CD14-positive monocyte (primary cell): ENCODE results near the gene TBCD. TPM values are rescaled to one million over a fixed set of nuclear protein-coding genes. Genes with fewer than 3 reads are reported as not detected.

ENCODE experiments used
- DNase-seq, 3 donors: peaks; one replicate each; pipeline ENCODE4 v3.0.0-alpha.2; 2011 to 2022
- H2AFZ ChIP-seq: 2 replicates; pipeline ENCODE4 v1.6.0; 2012; ENCODE audit warnings: mild to moderate bottlenecking, low read depth, low read length, inconsistent platforms; ENCODE audit not compliant: insufficient read depth, poor library complexity, severe bottlenecking
- H3K27ac ChIP-seq, 2 donors: 1 replicate in 1 of 2; 2 replicates in 1 of 2; pipeline ENCODE4 v1.5.1; 2012 to 2013; ENCODE audit warnings: low read length in 2 of 2, control low read depth in 1 of 2, inconsistent platforms in 1 of 2, low read depth in 1 of 2, mild to moderate bottlenecking in 1 of 2
- H3K27me3 ChIP-seq, 2 donors: one replicate each; pipeline versions ENCODE4 v1.6.0 to v1.6.1; 2011 to 2013; ENCODE audit warnings: low read length in 2 of 2; ENCODE audit not compliant: control insufficient read depth in 2 of 2, insufficient read depth in 2 of 2
- H3K36me3 ChIP-seq, 2 donors: replicated peaks in 1 of 2; 1 replicate in 1 of 2; 2 replicates in 1 of 2; pipeline versions ENCODE4 v1.5.1 to v1.6.1; 2012 to 2013; ENCODE audit warnings: low read length in 2 of 2, control low read depth in 1 of 2, inconsistent platforms in 1 of 2, mild to moderate bottlenecking in 1 of 2; ENCODE audit not compliant: insufficient read depth in 2 of 2, control insufficient read depth in 1 of 2
- H3K4me1 ChIP-seq, 2 donors: 1 replicate in 1 of 2; 2 replicates in 1 of 2; pipeline versions ENCODE4 v1.5.1 to v1.6.1; 2012 to 2013; ENCODE audit warnings: low read length in 2 of 2, control low read depth in 1 of 2, inconsistent platforms in 1 of 2, mild to moderate bottlenecking in 1 of 2, moderate library complexity in 1 of 2; ENCODE audit not compliant: insufficient read depth in 2 of 2, control insufficient read depth in 1 of 2
- H3K4me2 ChIP-seq: replicated peaks from 2 replicates; pipeline ENCODE3; 2012; ENCODE audit warnings: low read length, moderate library complexity, mild to moderate bottlenecking; ENCODE audit not compliant: poor library complexity, severe bottlenecking; ENCODE audit errors: extremely low read depth
- H3K4me3 ChIP-seq, 3 experiments: fragments of 200-600 bp in 1 of 3; sonication (generic) in 1 of 3; replicated peaks in 1 of 3; 1 replicate in 2 of 3; 2 replicates in 1 of 3; pipeline ENCODE4 v1.5.1; 2011 to 2013; ENCODE audit warnings: low read length in 3 of 3, mild to moderate bottlenecking in 3 of 3, control low read depth in 2 of 3, low read depth in 2 of 3, inconsistent platforms in 1 of 3, moderate library complexity in 1 of 3
- H3K79me2 ChIP-seq: 2 replicates; pipeline ENCODE4 v1.6.0; 2012; ENCODE audit warnings: mild to moderate bottlenecking, control low read depth, inconsistent platforms, low read length, moderate library complexity; ENCODE audit not compliant: insufficient read depth
- H3K9ac ChIP-seq: 2 replicates; pipeline ENCODE4 v1.6.0; 2017; ENCODE audit warnings: low read length, mild to moderate bottlenecking; ENCODE audit not compliant: insufficient read depth, poor library complexity, severe bottlenecking
- H3K9me3 ChIP-seq, 2 donors: replicated peaks in 1 of 2; 1 replicate in 1 of 2; 2 replicates in 1 of 2; pipeline versions ENCODE4 v1.5.1 to v1.6.1; 2012 to 2013; ENCODE audit warnings: low read length in 2 of 2, control low read depth in 1 of 2; ENCODE audit not compliant: control insufficient read depth in 1 of 2, insufficient read depth in 1 of 2
- H4K20me1 ChIP-seq: 2 replicates; pipeline ENCODE4 v1.6.0; 2012; ENCODE audit warnings: mild to moderate bottlenecking, low read length, control low read depth, moderate library complexity; ENCODE audit not compliant: insufficient read depth
- H3K27ac Mint-ChIP-seq, 7 donors: one replicate each; pipeline ENCODE4 v1.8.0; 2020; ENCODE audit warnings: mild to moderate bottlenecking in 7 of 7, mixed read lengths in 7 of 7, moderate library complexity in 6 of 7, inconsistent platforms in 2 of 7
- H3K27me3 Mint-ChIP-seq, 3 donors: one replicate each; pipeline ENCODE4 v1.8.0; 2021 to 2022; ENCODE audit warnings: low read depth in 3 of 3, mild to moderate bottlenecking in 3 of 3, mixed read lengths in 3 of 3, moderate library complexity in 3 of 3, inconsistent platforms in 1 of 3
- H3K36me3 Mint-ChIP-seq, 2 donors: one replicate each; pipeline ENCODE4 v1.8.0; 2020; ENCODE audit warnings: mixed read lengths in 2 of 2, inconsistent platforms in 1 of 2, mild to moderate bottlenecking in 1 of 2
- H3K4me1 Mint-ChIP-seq: one replicate; pipeline ENCODE4 v1.8.0; 2020; ENCODE audit warnings: mild to moderate bottlenecking, mixed read lengths
- H3K4me3 Mint-ChIP-seq, 2 donors: one replicate each; pipeline ENCODE4 v1.8.0; 2020; ENCODE audit warnings: mild to moderate bottlenecking in 2 of 2, mixed read lengths in 2 of 2, moderate library complexity in 1 of 2
- H3K9me3 Mint-ChIP-seq, 7 donors: one replicate each; pipeline ENCODE4 v1.8.0; 2020 to 2022; ENCODE audit warnings: mixed read lengths in 7 of 7, mild to moderate bottlenecking in 6 of 7, moderate library complexity in 6 of 7, inconsistent platforms in 2 of 7
- WGBS: methylation state at CpG from one replicate; pipeline ENCODE4 v1.1.5; 2013; ENCODE audit warnings: missing lambda C conversion rate; ENCODE audit not compliant: insufficient coverage; 5-methylcytosine and 5-hydroxymethylcytosine counted together
- intact Hi-C, 2 donors: fragments of 100-400 bp; cut with micrococcal nuclease; formaldehyde crosslinking; loops; one replicate each; pipeline versions ENCODE4 v1.15.0 to v1.15.1; 2023
- polyA plus RNA-seq, 3 donors: library from polyadenylated mRNA; depleted of rRNA in 1 of 3; unstranded in 2 of 3; stranded (reverse) in 1 of 3; fragments of 300-500 nt in 2 of 3; fragments of >200 nt in 1 of 3; fragmentation: Illumina TruSeq in 2 of 3; gene quantifications; 1 replicate in 2 of 3; 2 replicates in 1 of 3; pipeline ENCODE4 v1.2.3, GENCODE V29; 2012 to 2021
- TF ChIP-seq, protein P1 (sequence below): fragments of 200-600 bp; IDR thresholded peaks from one replicate; pipeline ENCODE4 v1.8.0; 2022; ENCODE audit warnings: antibody characterized with exemption, mild to moderate bottlenecking

TBCD gene
- polyA plus RNA-seq, 3 donors: 54.7 to 74.0 (median 66.6) TPM

DNA sequence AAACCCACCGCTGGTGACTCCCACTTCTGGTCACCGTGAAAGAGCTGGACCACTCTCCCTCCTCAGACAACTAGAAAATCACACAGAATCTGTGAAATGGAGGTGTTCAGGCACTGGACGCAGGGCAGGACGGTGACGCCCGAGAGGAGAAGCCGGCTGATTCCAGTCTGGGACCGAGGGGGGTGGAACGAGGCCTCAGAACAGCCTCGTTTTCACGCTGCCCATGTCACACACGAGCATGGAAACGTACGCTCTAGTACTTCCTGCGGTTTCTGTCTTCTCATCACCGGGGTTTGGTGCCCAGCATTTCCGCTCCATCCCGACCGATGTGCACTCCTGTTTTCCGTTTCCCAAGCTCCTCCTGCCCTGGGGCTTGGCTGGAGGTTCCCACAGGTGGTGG lies 225.7 kb downstream of the TBCD start:
- Histone ChIP-seq H3K9ac (no peak overlapping the region), H3K9me3 (no peaks in the 10 kb centered on the region), H3K4me1 (peaks cover 22 to 33% of the 10 kb centered on the region in 2 donors), H3K4me3 (no peak overlapping the region), H3K79me2 (peaks cover 5% of the 10 kb centered on the region), H2AFZ (no peak overlapping the region), H3K27ac (no peak overlapping the region), H3K4me2 (no peak overlapping the region), H3K27me3 (no peaks in the 10 kb centered on the region), H4K20me1 (no peaks in the 10 kb centered on the region), H3K36me3 (no peaks in the 10 kb centered on the region)
- peaks cover 11 to 15% of the 10 kb centered on the region in 2 donors for H3K36me3 Mint-ChIP-seq
- H3K4me1 Mint-ChIP-seq: peaks cover 25% of the 10 kb centered on the region
- H3K27me3 Mint-ChIP-seq: no peaks in the 10 kb centered on the region
- intact Hi-C loops: loop anchor here in 1 of 2 donors (1.0 kb wide), 1 partner anchor 9 kb away; no protein-coding TSS in a partner anchor
- peak overlapping the region in 4 of 7 donors; percentile 28 to 93 (median 59) for H3K27ac Mint-ChIP-seq
- no peak overlapping the region for H3K4me3 Mint-ChIP-seq
- no peaks in the 10 kb centered on the region for H3K9me3 Mint-ChIP-seq
- 92% methylated on average over 18 of the region's 20 CpGs for WGBS
- no peak for DNase-seq
- TF ChIP-seq, protein P1, sequence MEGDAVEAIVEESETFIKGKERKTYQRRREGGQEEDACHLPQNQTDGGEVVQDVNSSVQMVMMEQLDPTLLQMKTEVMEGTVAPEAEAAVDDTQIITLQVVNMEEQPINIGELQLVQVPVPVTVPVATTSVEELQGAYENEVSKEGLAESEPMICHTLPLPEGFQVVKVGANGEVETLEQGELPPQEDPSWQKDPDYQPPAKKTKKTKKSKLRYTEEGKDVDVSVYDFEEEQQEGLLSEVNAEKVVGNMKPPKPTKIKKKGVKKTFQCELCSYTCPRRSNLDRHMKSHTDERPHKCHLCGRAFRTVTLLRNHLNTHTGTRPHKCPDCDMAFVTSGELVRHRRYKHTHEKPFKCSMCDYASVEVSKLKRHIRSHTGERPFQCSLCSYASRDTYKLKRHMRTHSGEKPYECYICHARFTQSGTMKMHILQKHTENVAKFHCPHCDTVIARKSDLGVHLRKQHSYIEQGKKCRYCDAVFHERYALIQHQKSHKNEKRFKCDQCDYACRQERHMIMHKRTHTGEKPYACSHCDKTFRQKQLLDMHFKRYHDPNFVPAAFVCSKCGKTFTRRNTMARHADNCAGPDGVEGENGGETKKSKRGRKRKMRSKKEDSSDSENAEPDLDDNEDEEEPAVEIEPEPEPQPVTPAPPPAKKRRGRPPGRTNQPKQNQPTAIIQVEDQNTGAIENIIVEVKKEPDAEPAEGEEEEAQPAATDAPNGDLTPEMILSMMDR: no peak

DNA sequence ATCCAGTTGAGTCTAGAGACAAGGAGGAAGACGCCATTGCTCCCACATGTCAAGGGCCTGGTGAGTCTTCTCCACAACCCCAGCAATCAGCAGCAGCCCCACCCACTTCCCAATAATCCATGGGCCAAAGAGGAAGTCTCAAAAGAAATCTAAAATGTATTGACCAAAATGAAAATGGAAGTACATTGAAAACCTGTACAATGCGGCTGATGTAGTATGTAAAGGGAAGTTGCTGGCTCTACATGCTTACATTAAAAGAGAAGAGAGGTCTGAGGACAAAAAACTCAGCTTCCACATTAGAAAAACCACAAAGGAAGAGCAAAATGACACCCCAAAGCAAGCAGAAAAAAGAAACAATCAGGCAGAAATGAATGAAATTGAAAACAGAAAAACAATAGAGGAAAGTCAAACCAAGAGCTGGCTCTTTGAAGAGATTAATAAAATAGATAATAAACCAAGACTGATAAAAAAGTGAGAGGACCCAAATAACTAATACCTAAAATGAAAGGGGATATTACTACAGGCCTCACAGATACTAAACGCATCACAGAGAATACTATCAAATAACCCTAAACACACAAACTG lies 227.0 kb downstream of the TBCD start:
- Histone ChIP-seq H3K9me3 (no peaks in the 10 kb centered on the region), H3K36me3 (no peaks in the 10 kb centered on the region), H3K27ac (peak overlapping the region; percentile 65 to 75), H4K20me1 (no peaks in the 10 kb centered on the region), H3K27me3 (no peaks in the 10 kb centered on the region), H3K79me2 (peaks cover 5% of the 10 kb centered on the region), H3K4me2 (peak overlapping the region; percentile 47), H2AFZ (peak overlapping the region; percentile 18), H3K4me3 (peak overlapping the region in 1 of 3 experiments; percentile 39), H3K4me1 (peaks cover 22 to 33% of the 10 kb centered on the region in 2 donors), H3K9ac (no peak overlapping the region)
- Mint-ChIP-seq H3K27me3 (no peaks in the 10 kb centered on the region), H3K36me3 (peaks cover 13 to 18% of the 10 kb centered on the region in 2 donors), H3K4me3 (peak overlapping the region; percentile 50 to 77), H3K27ac (peak overlapping the region; percentile 85 to 94 (median 92)), H3K9me3 (peaks cover 0 to 2% (median 0%) of the 10 kb centered on the region in 7 donors), H3K4me1 (peaks cover 25% of the 10 kb centered on the region)
- intact Hi-C loops: no loop called here
- TF ChIP-seq, protein P1: no peak
- peak; percentile 84 to 86 (median 85) for DNase-seq
- WGBS: no CpG with 5 or more reads among the region's 3 CpGs
